GM12892 (cell line): ENCODE data around the gene CRAMP1.

Source experiments
- POLR2A ChIP-seq: IDR thresholded peaks from 2 replicates; pipeline ENCODE4 v1.6.1; 2011; ENCODE audit warnings: low read depth, low read length, control low read depth
- POLR2AphosphoS5 ChIP-seq: IDR thresholded peaks from 2 replicates; pipeline ENCODE4 v1.6.1; 2011; ENCODE audit warnings: low read depth, low read length, control low read depth

DNA sequence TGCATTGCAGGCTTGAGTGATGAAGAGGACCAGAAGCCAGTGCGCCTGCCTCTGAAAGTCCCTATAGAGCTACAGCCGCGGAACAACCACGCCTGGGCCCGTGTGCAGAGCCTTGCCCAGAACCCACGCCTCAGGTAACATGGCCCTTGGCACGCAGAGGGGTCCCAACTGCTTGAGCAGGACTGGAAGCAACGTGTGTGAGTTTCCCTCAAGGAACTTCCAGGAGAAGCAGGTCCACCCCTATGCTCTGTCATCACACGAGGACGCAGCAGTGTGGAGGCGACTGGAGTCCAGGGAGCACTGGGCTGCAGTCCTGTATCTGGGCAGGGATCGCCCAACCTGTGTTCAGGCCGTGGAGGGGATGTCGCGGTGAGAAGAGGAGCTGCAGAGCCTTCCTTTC lies 40.9 kb downstream of the CRAMP1 start:
- TF ChIP-seq POLR2AphosphoS5 = no peak
- TF ChIP-seq POLR2A = no peak
